Cardiac fibroblast (primary cell): ENCODE results near the gene CCDC178.
A peak's percentile ranks its signal among the peaks of the same experiment; 100 is the strongest.

Experiments used
- DNase-seq, 2 donors: peaks; one replicate each; pipeline versions ENCODE4 v3.0.0 to v3.0.0-alpha.2; 2010; ENCODE audit warnings: low read depth in 2 of 2
- H3K4me3 ChIP-seq, 2 donors: replicated peaks in 1 of 2; 1 replicate in 1 of 2; 2 replicates in 1 of 2; pipeline ENCODE4 v1.5.1; 2011; ENCODE audit warnings: low read depth in 2 of 2, low read length in 2 of 2, mild to moderate bottlenecking in 2 of 2, moderate library complexity in 1 of 2
- TF ChIP-seq, protein P1 (sequence below): IDR thresholded peaks from one replicate; pipeline ENCODE4 v1.5.1; 2011; ENCODE audit warnings: low read depth, mild to moderate bottlenecking, low read length, inconsistent platforms

CCDC178 gene

DNA sequence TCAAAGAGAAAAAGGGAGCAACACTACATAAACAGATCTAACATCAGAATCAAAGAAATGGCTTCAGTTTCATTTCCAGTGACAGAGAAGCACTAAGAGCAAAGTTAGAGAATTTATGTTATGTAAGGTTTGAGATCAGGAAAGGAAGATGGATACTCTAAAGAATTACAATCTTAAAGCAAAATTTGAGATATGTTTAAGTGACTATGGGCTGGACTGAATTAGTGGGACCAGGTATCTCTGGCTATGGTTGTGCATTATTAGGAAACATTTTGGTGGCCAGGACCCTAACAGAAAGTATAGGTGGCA is 208.2 kb downstream of the CCDC178 start:
- DNase-seq = no peak
- TF ChIP-seq, protein P1, sequence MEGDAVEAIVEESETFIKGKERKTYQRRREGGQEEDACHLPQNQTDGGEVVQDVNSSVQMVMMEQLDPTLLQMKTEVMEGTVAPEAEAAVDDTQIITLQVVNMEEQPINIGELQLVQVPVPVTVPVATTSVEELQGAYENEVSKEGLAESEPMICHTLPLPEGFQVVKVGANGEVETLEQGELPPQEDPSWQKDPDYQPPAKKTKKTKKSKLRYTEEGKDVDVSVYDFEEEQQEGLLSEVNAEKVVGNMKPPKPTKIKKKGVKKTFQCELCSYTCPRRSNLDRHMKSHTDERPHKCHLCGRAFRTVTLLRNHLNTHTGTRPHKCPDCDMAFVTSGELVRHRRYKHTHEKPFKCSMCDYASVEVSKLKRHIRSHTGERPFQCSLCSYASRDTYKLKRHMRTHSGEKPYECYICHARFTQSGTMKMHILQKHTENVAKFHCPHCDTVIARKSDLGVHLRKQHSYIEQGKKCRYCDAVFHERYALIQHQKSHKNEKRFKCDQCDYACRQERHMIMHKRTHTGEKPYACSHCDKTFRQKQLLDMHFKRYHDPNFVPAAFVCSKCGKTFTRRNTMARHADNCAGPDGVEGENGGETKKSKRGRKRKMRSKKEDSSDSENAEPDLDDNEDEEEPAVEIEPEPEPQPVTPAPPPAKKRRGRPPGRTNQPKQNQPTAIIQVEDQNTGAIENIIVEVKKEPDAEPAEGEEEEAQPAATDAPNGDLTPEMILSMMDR = no peak
- no peak overlapping the region for H3K4me3 ChIP-seq

DNA sequence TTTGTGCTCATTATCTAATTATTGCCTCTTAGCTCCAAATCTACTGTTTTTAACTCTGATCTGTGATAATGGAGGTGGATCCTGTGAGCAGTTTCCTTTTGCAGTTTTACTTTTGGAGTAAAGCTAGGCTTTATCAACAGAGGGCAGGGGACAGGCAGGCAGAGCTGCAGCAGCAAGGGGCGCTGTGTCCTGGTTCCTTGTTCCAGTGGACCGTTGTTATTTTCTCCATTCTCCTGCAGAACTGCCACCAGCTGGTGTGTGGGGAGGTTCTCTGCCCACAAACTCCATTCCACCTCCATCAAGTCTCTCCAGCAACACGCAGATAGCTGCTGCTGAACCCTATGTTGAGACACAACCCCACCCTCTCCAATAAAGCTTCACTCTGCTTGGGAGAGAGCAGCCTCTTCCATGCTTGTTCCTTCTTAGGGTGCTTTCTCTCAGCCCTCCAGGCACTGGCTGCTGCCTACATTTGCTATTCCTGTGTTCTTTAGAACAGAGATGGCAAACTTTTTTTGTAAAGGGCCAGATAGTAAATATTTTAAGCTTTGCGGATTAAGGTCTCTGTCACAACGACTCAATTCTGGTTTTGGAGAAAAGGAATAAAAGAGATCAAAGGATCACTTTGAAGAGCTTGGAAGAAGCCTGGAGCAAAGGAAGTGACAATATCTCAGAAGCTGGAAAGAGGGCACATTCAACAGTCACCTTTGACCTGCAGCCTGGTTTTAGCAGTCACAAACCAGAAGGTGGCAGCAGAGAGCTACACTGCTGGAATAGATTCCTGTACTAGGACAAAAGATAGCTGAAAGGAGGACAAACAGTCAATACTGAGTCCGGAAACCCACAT is 208.8 kb downstream of the CCDC178 start:
- H3K4me3 ChIP-seq = no peak overlapping the region
- DNase-seq = peak; percentile 75
- TF ChIP-seq, protein P1 = peak; percentile 92

DNA sequence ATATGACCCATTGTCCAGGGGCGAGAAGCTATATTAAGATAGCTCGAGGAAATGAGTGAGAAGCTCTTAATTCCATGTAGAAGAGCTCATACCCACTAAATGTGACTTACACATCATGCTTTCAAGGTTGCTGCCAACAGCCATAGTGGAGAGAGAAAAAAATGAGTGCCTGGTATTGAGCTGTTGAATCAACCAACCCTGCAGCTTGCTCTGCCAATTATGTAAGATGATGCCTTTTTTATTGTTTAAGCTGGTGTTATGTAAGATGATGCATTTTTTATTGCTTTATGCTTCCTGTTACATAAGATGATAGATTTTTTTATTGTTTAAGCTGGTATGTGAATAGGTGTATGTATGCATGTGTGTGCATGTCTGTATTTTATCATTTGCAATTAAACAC is 228.2 kb downstream of the CCDC178 start:
- H3K4me3 ChIP-seq = no peak overlapping the region
- TF ChIP-seq, protein P1 = no peak
- peak in 1 of 2 donors; percentile 2 for DNase-seq

DNA sequence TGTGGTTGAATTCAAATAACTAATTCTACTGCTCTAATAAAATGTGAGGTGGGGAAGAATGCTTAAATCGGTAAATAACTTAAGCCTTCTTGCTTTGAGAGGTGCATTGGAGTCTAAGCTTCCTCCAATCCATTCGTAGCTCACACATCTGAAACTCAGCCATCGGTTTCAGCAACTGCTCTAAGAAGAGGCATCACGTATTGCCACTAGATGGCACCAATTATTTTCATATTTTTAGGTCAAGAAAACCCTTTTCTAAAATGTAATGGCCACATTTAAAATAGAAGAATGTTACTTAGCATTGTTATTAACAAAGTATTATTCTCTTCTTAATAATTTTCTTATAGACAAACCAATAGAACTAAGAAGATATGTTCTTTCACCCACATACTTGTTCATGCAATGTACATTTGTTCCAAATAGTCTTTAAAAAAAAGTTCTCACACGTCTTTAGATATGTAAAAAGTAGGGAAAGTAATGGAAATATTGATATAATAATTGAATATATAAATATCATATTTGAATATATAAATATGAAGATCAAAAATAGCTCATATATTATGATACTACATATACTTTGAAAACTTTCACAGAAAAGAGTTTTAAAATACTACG is 229.8 kb downstream of the CCDC178 start:
- H3K4me3 ChIP-seq = no peak overlapping the region
- TF ChIP-seq, protein P1 = peak; percentile 53
- DNase-seq = peak; percentile 43 to 51

DNA sequence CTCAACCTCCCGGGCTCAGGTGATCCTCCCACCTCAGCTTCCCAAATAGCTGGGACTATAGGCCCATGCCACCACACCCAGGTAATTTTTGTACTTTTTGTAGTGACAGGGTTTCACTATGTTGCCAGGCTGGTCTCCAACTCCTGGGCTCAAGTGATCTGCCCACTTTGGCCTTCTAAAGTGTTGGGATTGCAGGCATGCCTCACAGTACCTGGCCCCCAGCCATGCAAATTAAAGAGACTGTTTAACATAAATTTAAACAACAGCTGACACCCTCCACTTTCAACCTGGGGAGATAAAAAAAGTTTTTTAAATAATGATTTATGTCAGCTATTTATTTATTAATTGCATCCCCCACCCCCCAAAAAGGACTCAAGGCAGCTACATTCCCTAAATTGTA is 234.7 kb downstream of the CCDC178 start:
- H3K4me3 ChIP-seq = no peak overlapping the region
- TF ChIP-seq, protein P1 = no peak
- DNase-seq = no peak

DNA sequence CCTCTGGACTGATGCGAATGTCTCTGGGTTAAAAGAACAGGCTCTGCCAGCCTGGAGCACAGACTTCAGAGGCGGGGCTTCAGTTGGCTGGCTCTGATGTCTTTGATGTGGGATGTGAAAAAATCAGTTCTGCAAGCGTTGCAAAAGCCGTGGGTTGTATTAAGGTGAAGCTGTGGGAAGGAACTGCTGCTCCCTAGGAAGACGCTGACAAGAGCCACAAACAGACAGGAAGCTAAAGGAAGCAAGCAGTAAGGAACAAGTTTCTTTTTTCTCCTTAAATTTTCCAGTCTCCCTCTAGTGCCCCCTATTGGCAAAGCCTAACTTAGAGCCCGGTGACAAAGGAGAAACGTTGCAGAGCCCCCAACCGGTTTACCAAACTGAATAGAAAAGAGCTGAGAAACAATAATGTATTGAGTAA is 239.0 kb downstream of the CCDC178 start:
- DNase-seq = peak; percentile 17 to 21
- H3K4me3 ChIP-seq = no peak overlapping the region
- TF ChIP-seq, protein P1 = peak; percentile 51
